Neural cell (in vitro differentiated cells): ENCODE results near the gene SCN8A. TPM values are rescaled to one million over a fixed set of nuclear protein-coding genes. Genes with fewer than 3 reads are reported as not detected.

Experiments used
- H2AFZ ChIP-seq: fragments of 200-600, 300-800 bp; sonication (generic), shearing (Covaris generic); 2 replicates; pipeline ENCODE4 v1.6.0; 2014; ENCODE audit warnings: low read depth, mild to moderate bottlenecking, antibody characterized with exemption, low read length, moderate library complexity
- H3F3A ChIP-seq: fragments of 200-600 bp; shearing (Covaris generic); 2 replicates; pipeline ENCODE4 v1.6.1; 2016; ENCODE audit warnings: mild to moderate bottlenecking, moderate library complexity, mixed read lengths, antibody characterized with exemption, low read length; ENCODE audit not compliant: insufficient read depth, poor library complexity, severe bottlenecking
- H3K27ac ChIP-seq: fragments of 200-600, 300-800 bp; sonication (generic), shearing (Covaris generic); 2 replicates; pipeline ENCODE4 v1.5.1; 2014; ENCODE audit warnings: mild to moderate bottlenecking, low read length, moderate library complexity
- H3K27me3 ChIP-seq: fragments of 300-800, 200-600 bp; sonication (generic), shearing (Covaris generic); 2 replicates; pipeline ENCODE4 v1.6.0; 2014; ENCODE audit warnings: mild to moderate bottlenecking, low read depth, low read length, moderate library complexity; ENCODE audit not compliant: insufficient read depth
- H3K36me3 ChIP-seq: fragments of 300-800, 200-600 bp; sonication (generic), shearing (Covaris generic); 2 replicates; pipeline ENCODE4 v1.5.1; 2014; ENCODE audit warnings: mild to moderate bottlenecking, antibody characterized with exemption, low read length, moderate library complexity; ENCODE audit not compliant: insufficient read depth
- H3K4me2 ChIP-seq: fragments of 300-800, 200-600 bp; sonication (generic), shearing (Covaris generic); 2 replicates; pipeline ENCODE4 v1.6.0; 2014; ENCODE audit warnings: mild to moderate bottlenecking, low read length
- H3K4me3 ChIP-seq: fragments of 300-800, 200-600 bp; sonication (generic), shearing (Covaris generic); 2 replicates; pipeline ENCODE4 v1.5.1; 2014; ENCODE audit warnings: mild to moderate bottlenecking, low read length, moderate library complexity
- H3K79me2 ChIP-seq: fragments of 200-600 bp; shearing (Covaris generic); replicated peaks from 2 replicates; pipeline ENCODE4 v1.6.0; 2014; ENCODE audit warnings: mild to moderate bottlenecking, low read length, moderate library complexity; ENCODE audit not compliant: insufficient read depth
- H3K9ac ChIP-seq: fragments of 300-800, 200-600 bp; sonication (generic), shearing (Covaris generic); 2 replicates; pipeline ENCODE4 v1.6.1; 2016; ENCODE audit warnings: mild to moderate bottlenecking, low read length, mixed read lengths
- H3K9me2 ChIP-seq: fragments of 200-600 bp; shearing (Covaris generic); 2 replicates; pipeline ENCODE4 v1.6.1; 2016; ENCODE audit warnings: mild to moderate bottlenecking, low read length, mixed read lengths; ENCODE audit not compliant: insufficient read depth
- H3K9me3 ChIP-seq: fragments of 200-600, 300-800 bp; sonication (generic), shearing (Covaris generic); 2 replicates; pipeline ENCODE4 v1.6.1; 2016; ENCODE audit warnings: mild to moderate bottlenecking, mixed run types, low read length, moderate library complexity, mixed read lengths
- H4K20me1 ChIP-seq: fragments of 200-600 bp; shearing (Covaris generic); 2 replicates; pipeline ENCODE4 v1.6.1; 2016; ENCODE audit warnings: mild to moderate bottlenecking, mixed run types; ENCODE audit not compliant: insufficient read depth
- CTCF ChIP-seq: fragments of 450-650 bp; IDR thresholded peaks from 2 replicates; pipeline ENCODE4 v1.5.1; 2014; ENCODE audit warnings: antibody characterized with exemption, mild to moderate bottlenecking, moderate library complexity; ENCODE audit not compliant: poor library complexity, severe bottlenecking
- EP300 ChIP-seq: fragments of 450-650 bp; conservative IDR thresholded peaks from 2 replicates; pipeline ENCODE4 v1.6.1; 2014; ENCODE audit warnings: antibody characterized with exemption, mild to moderate bottlenecking, moderate library complexity; ENCODE audit not compliant: poor library complexity, severe bottlenecking
- EZH2 ChIP-seq: fragments of 200-600, 300-800 bp; shearing (Covaris generic), sonication (generic); IDR thresholded peaks from 2 replicates; pipeline ENCODE4 v1.6.1; 2014; ENCODE audit warnings: antibody characterized with exemption, low read length, borderline replicate concordance, mild to moderate bottlenecking; ENCODE audit not compliant: insufficient read depth, poor library complexity, severe bottlenecking
- MXI1 ChIP-seq: fragments of 450-650 bp; conservative IDR thresholded peaks from 2 replicates; pipeline ENCODE4 v1.6.1; 2014; ENCODE audit warnings: antibody characterized with exemption, mild to moderate bottlenecking; ENCODE audit not compliant: poor library complexity, severe bottlenecking
- POLR2AphosphoS5 ChIP-seq: IDR thresholded peaks from 2 replicates; pipeline ENCODE4 v1.6.1; 2012
- RAD21 ChIP-seq: fragments of 450-650 bp; conservative IDR thresholded peaks from 2 replicates; pipeline ENCODE4 v1.6.1; 2014; ENCODE audit warnings: antibody characterized with exemption, mild to moderate bottlenecking, moderate library complexity
- REST ChIP-seq: IDR thresholded peaks from 2 replicates; pipeline ENCODE4 v1.6.1; 2012; ENCODE audit warnings: borderline replicate concordance
- SMC3 ChIP-seq: fragments of 450-650 bp; conservative IDR thresholded peaks from 2 replicates; pipeline ENCODE4 v1.6.1; 2014; ENCODE audit warnings: antibody characterized with exemption, mild to moderate bottlenecking, moderate library complexity; ENCODE audit not compliant: poor library complexity
- TAF1 ChIP-seq: IDR thresholded peaks from 2 replicates; pipeline ENCODE4 v1.6.1; 2012; ENCODE audit warnings: low read depth
- polyA plus RNA-seq: library from polyadenylated mRNA; depleted of rRNA; stranded (reverse); fragments of >200 nt; gene quantifications from 2 replicates; pipeline ENCODE4 v1.2.3, GENCODE V29; 2014

SCN8A gene
- polyA plus RNA-seq, 1 donor from 2014 or later, result 14.2 TPM

GRCh38 chr12:51683763-51684357 lies 92.8 kb downstream of the SCN8A start:
- Histone ChIP-seq H3K9me2 (no peaks in the 10 kb centered on the region), H3K9ac (no peak overlapping the region), H3K9me3 (no peaks in the 10 kb centered on the region), H3K27ac (no peak overlapping the region), H3K79me2 (no peaks in the 10 kb centered on the region), H3K27me3 (no peaks in the 10 kb centered on the region), H2AFZ (no peak overlapping the region), H3K36me3 (no peaks in the 10 kb centered on the region), H3F3A (no peaks in the 10 kb centered on the region), H3K4me2 (no peak overlapping the region), H3K4me3 (no peak overlapping the region), H4K20me1 (no peaks in the 10 kb centered on the region)
- TF ChIP-seq RAD21 (no peak), MXI1 (no peak), EP300 (no peak), CTCF (no peak), POLR2AphosphoS5 (no peak), TAF1 (no peak), REST (no peak), SMC3 (no peak), EZH2 (no peak)

DNA sequence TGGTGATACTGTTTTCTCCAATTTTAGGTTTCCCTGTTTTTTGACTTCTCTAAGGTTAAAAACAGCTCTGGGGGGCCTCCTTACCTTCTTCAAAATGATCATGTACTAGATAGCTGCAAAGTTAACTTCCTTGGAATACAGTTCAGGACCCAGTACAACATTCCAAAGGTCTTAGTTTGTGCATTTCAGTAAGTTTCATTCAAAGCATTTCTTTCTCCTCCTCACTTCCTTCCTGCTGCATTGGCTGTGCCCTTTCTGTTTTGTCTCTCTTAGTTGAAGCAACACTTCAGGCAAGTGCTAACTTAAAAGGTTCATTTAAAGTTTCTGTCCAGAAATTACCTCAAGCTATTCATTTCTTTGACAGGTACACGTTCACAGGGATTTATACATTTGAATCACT lies 95.7 kb downstream of the SCN8A start:
- Histone ChIP-seq H3K27me3 (no peaks in the 10 kb centered on the region), H3K36me3 (no peaks in the 10 kb centered on the region), H3K9me2 (no peaks in the 10 kb centered on the region), H2AFZ (no peak overlapping the region), H3K9me3 (no peaks in the 10 kb centered on the region), H3K4me3 (no peak overlapping the region), H3K4me2 (no peak overlapping the region), H3K9ac (no peak overlapping the region), H4K20me1 (no peaks in the 10 kb centered on the region), H3K79me2 (no peaks in the 10 kb centered on the region), H3K27ac (no peak overlapping the region), H3F3A (no peaks in the 10 kb centered on the region)
- TF ChIP-seq REST (no peak), SMC3 (no peak), EZH2 (no peak), EP300 (no peak), RAD21 (no peak), POLR2AphosphoS5 (no peak), CTCF (no peak), MXI1 (no peak), TAF1 (no peak)
